Retinal pigment epithelial cell (primary cell): ENCODE results near the gene XYLT1.

Experiments used
- DNase-seq: peaks from one replicate; pipeline ENCODE4 v3.0.0-alpha.2; 2010; ENCODE audit warnings: low read depth
- H3K4me3 ChIP-seq: 2 replicates; pipeline ENCODE4 v1.5.1; 2011; ENCODE audit warnings: mild to moderate bottlenecking, low read length, control low read depth, moderate library complexity
- CTCF ChIP-seq: conservative IDR thresholded peaks from 2 replicates; pipeline ENCODE4 v1.5.1; 2011; ENCODE audit warnings: low read depth, low read length, control low read depth, inconsistent platforms

The XYLT1 gene

GRCh38 chr16:17367036-17367435 lies 103.7 kb downstream of the XYLT1 start:
- TF ChIP-seq CTCF, result no peak
- no peak for DNase-seq
- no peak overlapping the region for H3K4me3 ChIP-seq

- no peak for DNase-seq
- no peak overlapping the region for H3K4me3 ChIP-seq
- TF ChIP-seq CTCF, result no peak
Observed at GRCh38 chr16:17366299-17366961, 104.3 kb downstream of the XYLT1 start.

GRCh38 chr16:17365591-17366298 lies 105.0 kb downstream of the XYLT1 start:
- TF ChIP-seq CTCF, result no peak
- H3K4me3 ChIP-seq, result no peak overlapping the region
- no peak for DNase-seq

GRCh38 chr16:17365211-17365541 lies 105.6 kb downstream of the XYLT1 start:
- H3K4me3 ChIP-seq, result no peak overlapping the region
- no peak for DNase-seq
- no peak for TF ChIP-seq CTCF

GRCh38 chr16:17364319-17365210 lies 106.2 kb downstream of the XYLT1 start:
- TF ChIP-seq CTCF, result no peak
- DNase-seq, result peak; percentile 78
- no peak overlapping the region for H3K4me3 ChIP-seq

GRCh38 chr16:17362946-17363345 lies 107.8 kb downstream of the XYLT1 start:
- no peak for DNase-seq
- no peak overlapping the region for H3K4me3 ChIP-seq
- no peak for TF ChIP-seq CTCF
